Activated CD8-positive, alpha-beta memory T cell treated with anti-CD3 and anti-CD28 coated beads for 48 hours (primary cell): ENCODE results near the gene ACTRT2.

Experiments used
- DNase-seq, 3 experiments: peaks; one replicate each; pipeline ENCODE4 v3.0.0-alpha.2; 2020; ENCODE audit warnings: low read depth in 2 of 3, low spot score in 2 of 3

ACTRT2 gene

DNA sequence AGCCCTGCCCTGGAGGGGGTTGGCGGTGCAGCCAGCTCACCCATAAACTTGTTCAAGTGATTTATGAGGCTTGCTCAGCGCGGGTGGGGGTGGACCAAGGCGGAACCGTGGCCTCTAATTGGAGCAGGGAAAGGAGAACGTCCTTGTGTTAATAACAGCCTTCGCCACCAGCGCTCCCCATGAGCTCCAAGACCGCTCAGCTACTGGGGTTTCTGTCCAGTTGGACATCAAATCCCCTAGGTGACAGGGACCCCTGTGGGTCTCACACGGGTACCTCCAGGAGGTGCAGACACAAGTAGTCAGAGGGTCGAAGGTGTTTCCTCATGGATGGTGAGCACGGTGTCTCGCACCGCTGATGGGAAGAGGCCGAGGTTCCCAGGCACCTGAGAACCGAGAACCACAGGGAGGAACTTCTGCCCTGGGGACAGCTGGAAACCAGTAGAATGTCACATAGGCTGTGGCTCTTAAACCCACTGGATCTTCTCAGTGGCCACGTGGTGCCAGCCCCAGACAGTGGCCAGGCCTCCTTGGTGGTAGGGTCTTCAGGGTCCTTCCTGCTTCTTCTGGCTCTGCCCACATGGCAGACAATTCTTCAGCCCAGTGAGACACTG lies 3.7 kb upstream of the ACTRT2 start:
- no peak for DNase-seq

DNA sequence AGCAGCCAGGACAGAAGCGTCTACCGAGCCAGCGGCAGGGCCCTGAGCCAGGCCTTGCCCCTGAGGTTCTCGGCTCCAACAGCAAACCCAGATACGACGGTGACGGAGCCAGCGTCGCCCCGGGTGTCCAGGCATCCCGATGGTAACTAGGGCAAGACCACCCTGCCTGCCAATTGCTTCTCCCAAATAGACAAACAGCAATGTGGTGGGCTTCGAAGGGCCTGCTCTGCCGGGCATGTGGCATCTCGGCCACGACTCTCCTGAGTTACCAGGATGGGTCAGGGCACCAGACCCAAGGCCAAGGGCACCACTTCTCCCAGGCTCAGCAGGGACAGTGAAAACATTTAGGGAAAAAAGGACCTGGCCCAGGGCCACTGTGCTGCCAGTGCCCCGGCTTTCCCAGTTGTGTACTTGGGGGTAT lies 3.2 kb upstream of the ACTRT2 start:
- no peak for DNase-seq

DNA sequence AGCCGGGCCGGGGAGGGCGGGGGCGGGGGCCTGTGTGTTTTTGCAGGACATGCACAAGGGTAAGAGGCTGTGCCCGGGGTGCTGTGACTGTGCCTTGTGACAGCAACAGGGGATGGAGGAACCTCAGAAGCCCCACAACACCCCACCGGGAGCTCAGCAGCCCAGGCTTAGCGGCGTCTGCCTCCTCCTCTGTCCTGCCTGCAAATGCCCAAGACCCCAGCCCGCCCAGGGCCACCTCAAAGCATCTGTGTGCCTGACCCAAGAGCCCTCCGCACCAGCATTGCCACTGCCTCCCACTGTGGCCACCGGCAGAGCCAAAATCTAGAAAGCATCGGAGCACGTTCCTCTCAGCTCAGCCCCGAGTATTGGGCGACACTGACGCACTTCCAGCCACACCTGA lies 2.7 kb upstream of the ACTRT2 start:
- DNase-seq, result no peak

GRCh38 chr1:3019007-3019515 lies 2.2 kb upstream of the ACTRT2 start:
- DNase-seq, result no peak

- DNase-seq, result no peak
Measured at GRCh38 chr1:3019516-3020051, 1.7 kb upstream of the ACTRT2 start.

GRCh38 chr1:3020263-3020909 lies 881 bp upstream of the ACTRT2 start:
- DNase-seq, result no peak

- no peak for DNase-seq
Measured at GRCh38 chr1:3021801-3022401, 634 bp downstream of the ACTRT2 start.

- no peak for DNase-seq
Measured at GRCh38 chr1:3022511-3022973, 1.3 kb downstream of the ACTRT2 start.

GRCh38 chr1:3022976-3023375 lies 1.7 kb downstream of the ACTRT2 start:
- no peak for DNase-seq

- DNase-seq, result no peak
Measured at GRCh38 chr1:3024019-3024418, 2.8 kb downstream of the ACTRT2 start.

- DNase-seq, result no peak
Measured at GRCh38 chr1:3024588-3024987, 3.3 kb downstream of the ACTRT2 start.

GRCh38 chr1:3026124-3026523 lies 4.9 kb downstream of the ACTRT2 start:
- no peak for DNase-seq

DNA sequence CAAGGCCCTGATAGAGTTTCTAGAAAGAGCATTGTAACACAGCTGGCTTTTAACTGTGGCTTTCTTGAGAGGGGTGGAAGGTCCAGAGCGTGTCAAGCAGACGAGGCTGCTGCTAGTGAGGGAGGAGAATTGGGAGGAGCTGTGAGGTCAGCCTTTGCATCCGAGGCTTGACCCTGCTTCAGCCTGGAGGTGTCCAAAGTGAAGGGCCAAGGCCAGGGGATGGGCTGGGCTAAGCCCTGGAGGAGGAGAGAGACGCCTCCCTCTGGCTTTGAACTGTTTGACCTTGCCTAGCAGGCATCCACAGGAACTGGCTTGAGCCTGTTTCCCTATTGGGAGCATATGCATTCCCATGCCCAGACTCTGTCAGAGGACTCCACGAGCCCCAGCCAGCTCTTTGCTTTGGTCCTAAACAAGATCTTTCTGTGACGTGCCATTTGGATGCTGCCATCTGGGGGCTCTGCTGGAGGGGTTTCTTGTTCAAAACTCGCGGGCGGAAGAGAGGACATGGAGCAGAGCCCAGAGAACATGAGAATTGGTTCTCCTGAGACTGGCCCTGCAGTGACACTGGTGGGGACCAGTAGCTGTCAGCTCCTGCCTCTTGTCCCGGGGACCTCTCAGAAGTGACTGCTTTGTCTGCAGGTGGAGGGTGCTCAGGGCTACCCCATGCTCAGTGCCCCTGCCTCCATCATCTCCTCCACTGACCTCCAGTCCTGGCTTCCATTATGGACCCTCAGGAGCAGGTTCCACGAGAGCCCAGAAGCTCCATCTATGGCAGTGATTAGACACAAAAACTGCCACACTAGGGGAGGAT lies 5.5 kb downstream of the ACTRT2 start:
- no peak for DNase-seq

GRCh38 chr1:3027611-3028371 lies 6.5 kb downstream of the ACTRT2 start:
- DNase-seq, result no peak

DNA sequence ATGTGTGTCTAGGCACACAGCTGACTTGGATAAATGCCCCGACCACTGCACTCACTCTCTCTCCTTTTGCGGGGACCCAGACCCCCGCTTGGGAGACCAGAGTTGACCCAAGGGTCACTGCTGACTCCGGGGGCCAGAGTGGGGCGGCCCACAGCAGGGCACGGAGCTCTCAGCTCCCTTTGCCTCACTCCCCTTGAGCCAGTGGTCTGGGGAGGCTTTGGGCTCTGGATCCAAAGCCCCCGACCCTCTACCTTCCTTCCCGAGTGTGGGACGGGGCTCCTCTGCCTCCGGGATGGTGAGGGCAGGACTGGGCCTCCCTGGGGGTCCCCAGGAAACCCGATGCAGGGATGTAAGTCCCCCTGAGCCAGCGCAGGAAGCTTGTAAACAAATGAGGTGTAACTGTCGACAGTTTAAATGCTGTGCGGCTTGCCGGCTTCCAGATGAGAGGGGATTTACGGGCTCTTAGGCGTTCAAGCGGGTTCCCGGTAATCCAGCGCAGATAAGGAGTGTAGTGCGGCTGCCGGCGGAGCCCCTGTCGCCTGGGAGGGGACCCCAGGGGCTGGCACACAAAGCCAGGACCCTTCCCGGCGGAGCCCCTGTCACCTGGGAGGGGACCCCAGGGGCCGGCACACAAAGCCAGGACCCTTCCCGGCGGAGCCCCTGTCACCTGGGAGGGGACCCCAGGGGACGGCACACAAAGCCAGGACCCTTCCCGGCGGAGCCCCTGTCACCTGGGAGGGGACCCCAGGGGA lies 7.4 kb downstream of the ACTRT2 start:
- no peak for DNase-seq

GRCh38 chr1:3029481-3029961 lies 8.3 kb downstream of the ACTRT2 start:
- no peak for DNase-seq

GRCh38 chr1:3029991-3030662 lies 8.9 kb downstream of the ACTRT2 start:
- no peak for DNase-seq

GRCh38 chr1:3030663-3031381 lies 9.6 kb downstream of the ACTRT2 start:
- no peak for DNase-seq
